ENCODE measurements around the gene MAP4K5. TPM values are rescaled to one million over a fixed set of nuclear protein-coding genes. Genes with fewer than 3 reads are reported as not detected.

Gene MAP4K5
- total RNA-seq, 1 experiment from 2014 or later, result 39.1 TPM

GRCh38 chr14:50387548-50387947 lies 144.8 kb downstream of the MAP4K5 start:
- CTCF ChIA-PET, result no interaction called here
- POLR2A ChIA-PET, result no interaction called here
- RAD21 ChIA-PET (ENCODE audit: low non-redundant PET in 1 of 2, low total read pairs in 2 of 2, uncharacterized antibody in 2 of 2, unreplicated experiment in 2 of 2), result no interaction called here

More at GRCh38 chr14:50387548-50387947, 144.8 kb downstream of the MAP4K5 start:
- no peaks in the 10 kb centered on the region for H4K20me1 ChIP-seq (ENCODE audit: insufficient read depth)
- DNase-seq (ENCODE audit: low read depth, low spot score), result no peak
- no peaks in the 10 kb centered on the region for H3K9me2 ChIP-seq (ENCODE audit: insufficient read depth)
- H3K27me3 ChIP-seq (ENCODE audit: insufficient read depth, low read length), result no peaks in the 10 kb centered on the region
- no peaks in the 10 kb centered on the region for H3K9me3 ChIP-seq (ENCODE audit: control insufficient read depth in 1 of 2, insufficient read depth in 1 of 2, low read depth in 1 of 2, low read length in 2 of 2)
- no peak overlapping the region for H3K4me2 ChIP-seq (ENCODE audit: low read length)
- ATAC-seq, result no peak
- peaks cover 0 to 8% of the 10 kb centered on the region in 2 experiments; a peak in 1 of 4 replicates for H3K4me1 ChIP-seq (ENCODE audit: control insufficient read depth in 1 of 2, insufficient read depth in 2 of 2, low read length in 2 of 2)
- TF ChIP-seq POLR2A (IDR thresholded peaks at IDR 0.05; ENCODE audit: borderline replicate concordance, extremely low read depth, insufficient read depth, insufficient read length) (no peak), TCF7L2 (IDR thresholded peaks at IDR 0.05; ENCODE audit: borderline replicate concordance, extremely low read depth, insufficient read depth, insufficient read length) (no peak), ZNF274 (IDR thresholded peaks at IDR 0.05; ENCODE audit: low read depth, low read length) (no peak), SIN3A (IDR thresholded peaks at IDR 0.05; ENCODE audit: low read depth) (no peak), MAX (IDR thresholded peaks at IDR 0.05) (no peak), ZBTB33 (IDR thresholded peaks at IDR 0.05; ENCODE audit: extremely low read depth, insufficient replicate concordance, low read length) (no peak), EZH2 (IDR thresholded peaks at IDR 0.05) (no peak), EGR1 (IDR thresholded peaks at IDR 0.05; ENCODE audit: low read depth) (no peak), YY1 (IDR thresholded peaks at IDR 0.05; ENCODE audit: extremely low read depth, insufficient replicate concordance, low read depth, low read length) (no peak), EZH2phosphoT487 (IDR thresholded peaks at IDR 0.05; ENCODE audit: borderline replicate concordance) (no peak)
- TF ChIP-seq, protein P1, sequence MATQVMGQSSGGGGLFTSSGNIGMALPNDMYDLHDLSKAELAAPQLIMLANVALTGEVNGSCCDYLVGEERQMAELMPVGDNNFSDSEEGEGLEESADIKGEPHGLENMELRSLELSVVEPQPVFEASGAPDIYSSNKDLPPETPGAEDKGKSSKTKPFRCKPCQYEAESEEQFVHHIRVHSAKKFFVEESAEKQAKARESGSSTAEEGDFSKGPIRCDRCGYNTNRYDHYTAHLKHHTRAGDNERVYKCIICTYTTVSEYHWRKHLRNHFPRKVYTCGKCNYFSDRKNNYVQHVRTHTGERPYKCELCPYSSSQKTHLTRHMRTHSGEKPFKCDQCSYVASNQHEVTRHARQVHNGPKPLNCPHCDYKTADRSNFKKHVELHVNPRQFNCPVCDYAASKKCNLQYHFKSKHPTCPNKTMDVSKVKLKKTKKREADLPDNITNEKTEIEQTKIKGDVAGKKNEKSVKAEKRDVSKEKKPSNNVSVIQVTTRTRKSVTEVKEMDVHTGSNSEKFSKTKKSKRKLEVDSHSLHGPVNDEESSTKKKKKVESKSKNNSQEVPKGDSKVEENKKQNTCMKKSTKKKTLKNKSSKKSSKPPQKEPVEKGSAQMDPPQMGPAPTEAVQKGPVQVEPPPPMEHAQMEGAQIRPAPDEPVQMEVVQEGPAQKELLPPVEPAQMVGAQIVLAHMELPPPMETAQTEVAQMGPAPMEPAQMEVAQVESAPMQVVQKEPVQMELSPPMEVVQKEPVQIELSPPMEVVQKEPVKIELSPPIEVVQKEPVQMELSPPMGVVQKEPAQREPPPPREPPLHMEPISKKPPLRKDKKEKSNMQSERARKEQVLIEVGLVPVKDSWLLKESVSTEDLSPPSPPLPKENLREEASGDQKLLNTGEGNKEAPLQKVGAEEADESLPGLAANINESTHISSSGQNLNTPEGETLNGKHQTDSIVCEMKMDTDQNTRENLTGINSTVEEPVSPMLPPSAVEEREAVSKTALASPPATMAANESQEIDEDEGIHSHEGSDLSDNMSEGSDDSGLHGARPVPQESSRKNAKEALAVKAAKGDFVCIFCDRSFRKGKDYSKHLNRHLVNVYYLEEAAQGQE (IDR thresholded peaks at IDR 0.05; ENCODE audit: low read depth), result no peak
- H3K27ac ChIP-seq (ENCODE audit: low read depth, low read length), result no peak overlapping the region
- no peak overlapping the region for H3K9ac ChIP-seq (ENCODE audit: low read length)
- no peaks in the 10 kb centered on the region for H3K79me2 ChIP-seq (ENCODE audit: insufficient read depth, low read length)
- H3K4me3 ChIP-seq (replicated peaks in 1 of 2; ENCODE audit: low read depth in 1 of 2, low read length in 2 of 2), result no peak overlapping the region
- no peak overlapping the region for H2AFZ ChIP-seq (ENCODE audit: low read depth, low read length, poor library complexity, severe bottlenecking)
- no TSS peak for BruUV-seq (replicated peaks)
- H3K36me3 ChIP-seq (ENCODE audit: control insufficient read depth in 1 of 2, insufficient read depth in 2 of 2, low read length in 2 of 2), result no peaks in the 10 kb centered on the region
- intact Hi-C loops (cut with micrococcal nuclease), result no loop called here
